HFF-Myc (cell line): Measurements from ENCODE around the gene MTERF1.

ENCODE experiments used
- DNase-seq: peaks from one replicate; pipeline ENCODE4 v3.0.0-alpha.2; 2011; ENCODE audit warnings: low read depth; ENCODE audit errors: extremely low read depth
- H3K4me3 ChIP-seq: replicated peaks from 2 replicates; pipeline ENCODE4 v1.5.1; 2011; ENCODE audit warnings: low read depth, mild to moderate bottlenecking, control low read depth, low read length
- CTCF ChIP-seq: IDR thresholded peaks from 2 replicates; pipeline ENCODE4 v1.5.1; 2012; ENCODE audit warnings: mild to moderate bottlenecking, low read depth, low read length, control low read depth; ENCODE audit errors: missing control alignments

Gene MTERF1

GRCh38 chr7:91847231-91847630 is 33.3 kb downstream of the MTERF1 start:
- H3K4me3 ChIP-seq: no peak overlapping the region
- DNase-seq: no peak
- no peak for TF ChIP-seq CTCF

DNA sequence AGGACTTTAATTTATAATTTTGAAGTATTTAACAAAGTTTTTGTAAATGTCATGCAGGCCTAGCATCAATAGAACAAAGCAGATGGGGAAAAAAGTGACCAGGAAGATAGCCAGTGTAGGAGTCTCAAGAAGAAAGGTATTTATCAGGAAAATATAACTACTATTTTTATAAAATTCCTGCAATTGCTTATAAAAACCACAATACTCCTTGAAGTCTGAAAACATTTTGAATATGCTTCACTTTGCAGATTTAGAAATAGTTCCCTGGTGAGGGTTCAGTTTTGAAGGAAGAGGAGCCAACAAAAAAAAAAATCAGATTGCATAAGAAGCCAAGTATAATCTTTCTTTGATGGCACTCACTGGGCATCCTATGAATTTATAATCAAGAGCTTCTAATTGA is 34.1 kb downstream of the MTERF1 start:
- no peak for TF ChIP-seq CTCF
- no peak for DNase-seq
- H3K4me3 ChIP-seq: no peak overlapping the region

DNA sequence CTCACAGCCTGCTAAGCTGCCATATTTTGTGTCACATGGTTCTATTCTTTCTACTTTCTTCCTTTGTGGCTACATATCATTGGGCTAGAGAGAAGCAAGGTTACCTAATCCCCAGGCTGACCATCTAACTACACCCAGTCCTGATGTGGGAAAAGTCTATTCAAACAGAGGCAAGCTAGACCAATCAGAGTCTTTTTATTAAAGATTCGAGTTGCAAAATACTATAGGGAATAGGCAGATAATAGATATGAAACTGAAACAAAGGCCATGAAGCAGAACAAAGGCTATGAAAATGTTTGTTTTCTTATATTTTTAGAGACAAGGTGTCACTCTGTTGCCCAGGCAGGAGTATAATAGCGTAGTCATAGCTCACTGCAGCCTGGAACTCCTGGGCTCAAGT is 36.7 kb downstream of the MTERF1 start:
- no peak for TF ChIP-seq CTCF
- H3K4me3 ChIP-seq: no peak overlapping the region
- no peak for DNase-seq

GRCh38 chr7:91838439-91838838 is 42.1 kb downstream of the MTERF1 start:
- DNase-seq: no peak
- no peak for TF ChIP-seq CTCF
- no peak overlapping the region for H3K4me3 ChIP-seq

GRCh38 chr7:91837397-91838070 is 43.0 kb downstream of the MTERF1 start:
- H3K4me3 ChIP-seq: no peak overlapping the region
- TF ChIP-seq CTCF: no peak
- DNase-seq: no peak

GRCh38 chr7:91835826-91836368 is 44.6 kb downstream of the MTERF1 start:
- H3K4me3 ChIP-seq: no peak overlapping the region
- DNase-seq: no peak
- no peak for TF ChIP-seq CTCF
